ENCODE data around the gene CCL3.

Gene CCL3

GRCh38 chr17:36055171-36055570, 34.8 kb downstream of the CCL3 start:
- TF ChIP-seq CTCF (IDR thresholded peaks at IDR 0.05; ENCODE audit: extremely low read depth, insufficient read depth, missing control alignments): no peak
- no peak for DNase-seq (ENCODE audit: low spot score)
- in situ Hi-C loops (cut with MboI; ENCODE audit: low pct_unique_long_range_greater_than_20kb, low sequenced_read_pairs, unreplicated experiment): no loop called here

GRCh38 chr17:36049643-36050042, 40.3 kb downstream of the CCL3 start:
- in situ Hi-C loops (cut with MboI; ENCODE audit: low pct_unique_long_range_greater_than_20kb, low sequenced_read_pairs, unreplicated experiment): no loop called here
- no peak for TF ChIP-seq CTCF (IDR thresholded peaks at IDR 0.05; ENCODE audit: extremely low read depth, insufficient read depth, missing control alignments)
- DNase-seq (ENCODE audit: low spot score): no peak

- in situ Hi-C loops (cut with MboI; ENCODE audit: low pct_unique_long_range_greater_than_20kb, low sequenced_read_pairs, unreplicated experiment): no loop called here
- no peak for DNase-seq (ENCODE audit: low spot score)
- TF ChIP-seq CTCF (IDR thresholded peaks at IDR 0.05; ENCODE audit: extremely low read depth, insufficient read depth, missing control alignments): no peak
Observed at GRCh38 chr17:36048066-36048465, 41.9 kb downstream of the CCL3 start.

Data from GM13977 (cell line).